ENCODE data around the gene LIPA.

- no peak for TF ChIP-seq CTCF (IDR thresholded peaks at IDR 0.05)
- TF ChIP-seq EZH2 (IDR thresholded peaks at IDR 0.05), result no peak
- TF ChIP-seq EZH2phosphoT487 (IDR thresholded peaks at IDR 0.05), result no peak
Observed at GRCh38 chr10:89185658-89186057, 65.9 kb downstream of the LIPA start.
